Activated naive CD4-positive, alpha-beta T cell treated with anti-CD3 and anti-CD28 coated beads, Interleukin-2, amount 10 ng/mL, durations not matched to agents 5 hours and 36 hours (primary cell): ENCODE measurements around the gene ADAMTS1. TPM values are rescaled to one million over a fixed set of nuclear protein-coding genes. Genes with fewer than 3 reads are reported as not detected.

Experiments
- total RNA-seq, 2 experiments: library from RNA; stranded (reverse); gene quantifications; one replicate each; pipeline ENCODE4 v1.2.3, GENCODE V29; 2021

ADAMTS1 gene
- 1 to 10 TPM; 1.1 to 2.0 TPM for total RNA-seq

DNA sequence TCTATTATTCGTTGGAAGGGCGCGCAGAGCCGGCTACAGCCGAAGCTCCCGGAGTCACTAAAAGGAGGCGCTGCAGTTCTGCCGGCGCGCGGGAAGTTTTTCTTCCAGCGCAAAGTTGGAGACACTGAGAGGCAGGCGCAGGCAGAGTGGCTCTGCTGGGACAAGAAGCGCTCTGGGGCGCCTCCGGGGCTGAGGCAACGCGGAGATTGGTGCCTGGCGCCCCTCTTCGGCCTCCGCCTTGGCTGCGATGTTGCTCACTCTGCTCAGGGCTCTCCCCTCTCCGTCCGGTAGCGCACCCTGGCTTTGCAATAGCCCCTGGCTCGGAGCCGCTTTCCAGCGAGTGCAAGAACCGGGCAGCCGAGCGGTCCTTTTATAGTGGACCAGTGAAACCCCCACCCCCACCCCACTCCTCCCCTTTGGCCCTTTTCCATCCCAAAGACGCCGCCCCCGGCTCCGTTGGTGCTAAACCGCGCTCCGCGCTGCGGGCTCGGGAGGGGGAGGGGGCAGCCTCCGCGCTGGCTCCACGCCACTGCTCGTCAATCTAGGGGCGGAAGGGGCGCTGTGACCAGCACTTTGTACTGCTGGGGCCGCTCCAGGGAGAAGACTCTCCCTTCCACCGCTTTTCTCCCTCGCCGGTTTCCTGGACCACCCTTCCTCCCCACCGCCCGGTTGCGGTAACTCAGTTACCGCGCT, at the start of gene ADAMTS1:
TSS of gene ADAMTS1 (minus strand) at position 344 of the 693 bp plus-strand sequence. CDS start 455 bp downstream, outside the sequence.

Other genes with a start within 250 kb of the ADAMTS1 start
- not detected for gene ADAMTS5, start 121.7 kb upstream of the ADAMTS1 start, total RNA-seq